ENCODE data around the gene AAGAB. TPM values are rescaled to one million over a fixed set of nuclear protein-coding genes. Genes with fewer than 3 reads are reported as not detected.

Gene AAGAB
- total RNA-seq, 2 donors from 2014 or later = 67.7 to 99.1 TPM

- 49 to 55% methylated on average over 26 to 34 of the region's 34 CpGs for WGBS, 2 experiments (ENCODE audit: insufficient coverage in 1 of 2, insufficient read length in 1 of 2)
- peaks cover 20% of the 10 kb centered on the region for H3K4me1 Mint-ChIP-seq
- Histone ChIP-seq H3K4me1 (ENCODE audit: control insufficient read depth, insufficient read depth, low read length) (peaks cover 16% of the 10 kb centered on the region), H3K27ac (ENCODE audit: low read depth, low read length) (peak overlapping the region; percentile 70), H3K9ac (ENCODE audit: extremely low read depth, low read length, poor library complexity, severe bottlenecking) (no peak overlapping the region), H3K9me3 (ENCODE audit: control insufficient read depth, low read length) (no peaks in the 10 kb centered on the region), H3K4me3 (ENCODE audit: low read length) (no peak overlapping the region), H3K27me3 (ENCODE audit: control insufficient read depth, insufficient read depth, low read length, poor library complexity, severe bottlenecking) (peaks cover 10% of the 10 kb centered on the region), H3K36me3 (ENCODE audit: control insufficient read depth, insufficient read depth, low read length) (peaks cover 48% of the 10 kb centered on the region)
- H3K36me3 Mint-ChIP-seq (ENCODE audit: low read depth) = peaks cover 17% of the 10 kb centered on the region
- H3K27me3 Mint-ChIP-seq (ENCODE audit: insufficient read depth) = peaks cover 88% of the 10 kb centered on the region
- peak; percentile 92 for DNase-seq
- peak overlapping the region; percentile 30 for H3K4me3 Mint-ChIP-seq
- TF ChIP-seq, protein P1, sequence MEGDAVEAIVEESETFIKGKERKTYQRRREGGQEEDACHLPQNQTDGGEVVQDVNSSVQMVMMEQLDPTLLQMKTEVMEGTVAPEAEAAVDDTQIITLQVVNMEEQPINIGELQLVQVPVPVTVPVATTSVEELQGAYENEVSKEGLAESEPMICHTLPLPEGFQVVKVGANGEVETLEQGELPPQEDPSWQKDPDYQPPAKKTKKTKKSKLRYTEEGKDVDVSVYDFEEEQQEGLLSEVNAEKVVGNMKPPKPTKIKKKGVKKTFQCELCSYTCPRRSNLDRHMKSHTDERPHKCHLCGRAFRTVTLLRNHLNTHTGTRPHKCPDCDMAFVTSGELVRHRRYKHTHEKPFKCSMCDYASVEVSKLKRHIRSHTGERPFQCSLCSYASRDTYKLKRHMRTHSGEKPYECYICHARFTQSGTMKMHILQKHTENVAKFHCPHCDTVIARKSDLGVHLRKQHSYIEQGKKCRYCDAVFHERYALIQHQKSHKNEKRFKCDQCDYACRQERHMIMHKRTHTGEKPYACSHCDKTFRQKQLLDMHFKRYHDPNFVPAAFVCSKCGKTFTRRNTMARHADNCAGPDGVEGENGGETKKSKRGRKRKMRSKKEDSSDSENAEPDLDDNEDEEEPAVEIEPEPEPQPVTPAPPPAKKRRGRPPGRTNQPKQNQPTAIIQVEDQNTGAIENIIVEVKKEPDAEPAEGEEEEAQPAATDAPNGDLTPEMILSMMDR (conservative IDR thresholded peaks at IDR 0.05) = no peak
- H3K27ac Mint-ChIP-seq = peak overlapping the region; percentile 23
- H3K9me3 Mint-ChIP-seq = no peaks in the 10 kb centered on the region
Observed at GRCh38 chr15:67165254-67166253, 88.9 kb downstream of the AAGAB start.

- WGBS, 2 experiments (ENCODE audit: insufficient coverage in 1 of 2, insufficient read length in 1 of 2) = 51 to 53% methylated on average over 9 to 17 of the region's 17 CpGs
- H3K9me3 Mint-ChIP-seq = no peaks in the 10 kb centered on the region
- H3K27me3 Mint-ChIP-seq (ENCODE audit: insufficient read depth) = peaks cover 81% of the 10 kb centered on the region
- H3K9ac ChIP-seq (ENCODE audit: extremely low read depth, low read length, poor library complexity, severe bottlenecking) = no peak overlapping the region
- peaks cover 16% of the 10 kb centered on the region for H3K4me1 ChIP-seq (ENCODE audit: control insufficient read depth, insufficient read depth, low read length)
- H3K27ac Mint-ChIP-seq = peak overlapping the region; percentile 46
- peaks cover 44% of the 10 kb centered on the region for H3K36me3 ChIP-seq (ENCODE audit: control insufficient read depth, insufficient read depth, low read length)
- H3K9me3 ChIP-seq (ENCODE audit: control insufficient read depth, low read length) = no peaks in the 10 kb centered on the region
- TF ChIP-seq, protein P1 (conservative IDR thresholded peaks at IDR 0.05) = peak; percentile 76
- peaks cover 17% of the 10 kb centered on the region for H3K36me3 Mint-ChIP-seq (ENCODE audit: low read depth)
- H3K4me3 Mint-ChIP-seq = peak overlapping the region; percentile 30
- H3K27me3 ChIP-seq (ENCODE audit: control insufficient read depth, insufficient read depth, low read length, poor library complexity, severe bottlenecking) = peaks cover 10% of the 10 kb centered on the region
- peak overlapping the region; percentile 70 for H3K27ac ChIP-seq (ENCODE audit: low read depth, low read length)
- DNase-seq = peak; percentile 93
- no peak overlapping the region for H3K4me3 ChIP-seq (ENCODE audit: low read length)
- H3K4me1 Mint-ChIP-seq = peaks cover 20% of the 10 kb centered on the region
Observed at GRCh38 chr15:67164811-67165253, 89.6 kb downstream of the AAGAB start.

- TF ChIP-seq, protein P1 (conservative IDR thresholded peaks at IDR 0.05) = no peak
- Histone ChIP-seq H3K27ac (ENCODE audit: low read depth, low read length) (no peak overlapping the region), H3K9ac (ENCODE audit: extremely low read depth, low read length, poor library complexity, severe bottlenecking) (no peak overlapping the region), H3K4me3 (ENCODE audit: low read length) (no peak overlapping the region), H3K4me1 (ENCODE audit: control insufficient read depth, insufficient read depth, low read length) (peaks cover 16% of the 10 kb centered on the region), H3K9me3 (ENCODE audit: control insufficient read depth, low read length) (no peaks in the 10 kb centered on the region), H3K36me3 (ENCODE audit: control insufficient read depth, insufficient read depth, low read length) (peaks cover 41% of the 10 kb centered on the region), H3K27me3 (ENCODE audit: control insufficient read depth, insufficient read depth, low read length, poor library complexity, severe bottlenecking) (peaks cover 10% of the 10 kb centered on the region)
- Mint-ChIP-seq H3K27me3 (ENCODE audit: insufficient read depth) (peaks cover 76% of the 10 kb centered on the region), H3K36me3 (ENCODE audit: low read depth) (peaks cover 17% of the 10 kb centered on the region), H3K4me3 (peak overlapping the region; percentile 30), H3K4me1 (peaks cover 20% of the 10 kb centered on the region), H3K27ac (peak overlapping the region; percentile 46), H3K9me3 (no peaks in the 10 kb centered on the region)
- WGBS, 2 experiments (ENCODE audit: insufficient coverage in 1 of 2, insufficient read length in 1 of 2) = 83 to 92% methylated on average over 2 to 5 of the region's 5 CpGs
- DNase-seq = no peak
Observed at GRCh38 chr15:67164401-67164791, 90.1 kb downstream of the AAGAB start.
